Nucleus accumbens (tissue), 56 donors: Measurements from ENCODE around the gene MICAL3.
A peak's percentile ranks its signal among the peaks of the same experiment; 100 is the strongest.

Source experiments
- DNase-seq, 56 donors: peaks; one replicate each; lab custom pipeline; 2025; lab: John Stamatoyannopoulos, UW

Gene MICAL3

GRCh38 chr22:17855572-17856290, 168.6 kb downstream of the MICAL3 start:
- DNase-seq = no peak

GRCh38 chr22:17853073-17853472, 171.3 kb downstream of the MICAL3 start:
- DNase-seq = no peak

GRCh38 chr22:17851759-17852158, 172.6 kb downstream of the MICAL3 start:
- peak in 1 of 56 donors; percentile 16 for DNase-seq

- DNase-seq = no peak
Observed at GRCh38 chr22:17847360-17848078, 176.8 kb downstream of the MICAL3 start.

GRCh38 chr22:17846326-17846992, 177.9 kb downstream of the MICAL3 start:
- no peak for DNase-seq

- DNase-seq = peak in 22 of 56 donors; percentile 10 to 56 (median 29)
Observed at GRCh38 chr22:17845790-17846189, 178.6 kb downstream of the MICAL3 start.

- DNase-seq = no peak
Observed at GRCh38 chr22:17845327-17845726, 179.0 kb downstream of the MICAL3 start.

- DNase-seq = no peak
Observed at GRCh38 chr22:17844150-17844549, 180.2 kb downstream of the MICAL3 start.

- DNase-seq = no peak
Observed at GRCh38 chr22:17842386-17842785, 182.0 kb downstream of the MICAL3 start.

- DNase-seq = no peak
Observed at GRCh38 chr22:17841836-17842235, 182.5 kb downstream of the MICAL3 start.

- DNase-seq = no peak
Observed at GRCh38 chr22:17838180-17838865, 186.0 kb downstream of the MICAL3 start.

- DNase-seq = peak in 12 of 56 donors; percentile 4 to 42 (median 19)
Observed at GRCh38 chr22:17836992-17837742, 187.2 kb downstream of the MICAL3 start.

- DNase-seq = no peak
Observed at GRCh38 chr22:17835256-17835655, 189.1 kb downstream of the MICAL3 start.

- DNase-seq = no peak
Observed at GRCh38 chr22:17833489-17833888, 190.9 kb downstream of the MICAL3 start.

- no peak for DNase-seq
Observed at GRCh38 chr22:17832665-17833064, 191.7 kb downstream of the MICAL3 start.

- peak in 1 of 56 donors; percentile 14 for DNase-seq
Observed at GRCh38 chr22:17831501-17832251, 192.7 kb downstream of the MICAL3 start.

- peak in 54 of 56 donors; percentile 14 to 89 (median 76) for DNase-seq
Observed at GRCh38 chr22:17830043-17830961, 194.1 kb downstream of the MICAL3 start.

- DNase-seq = no peak
Observed at GRCh38 chr22:17829695-17830042, 194.7 kb downstream of the MICAL3 start.
